Right forelimb (tissue), 1 donor: Measurements from ENCODE around the gene RBM28.

ENCODE experiments used
- DNase-seq: peaks from one replicate; pipeline ENCODE4 v3.0.0-alpha.2; 2018

Gene RBM28

DNA sequence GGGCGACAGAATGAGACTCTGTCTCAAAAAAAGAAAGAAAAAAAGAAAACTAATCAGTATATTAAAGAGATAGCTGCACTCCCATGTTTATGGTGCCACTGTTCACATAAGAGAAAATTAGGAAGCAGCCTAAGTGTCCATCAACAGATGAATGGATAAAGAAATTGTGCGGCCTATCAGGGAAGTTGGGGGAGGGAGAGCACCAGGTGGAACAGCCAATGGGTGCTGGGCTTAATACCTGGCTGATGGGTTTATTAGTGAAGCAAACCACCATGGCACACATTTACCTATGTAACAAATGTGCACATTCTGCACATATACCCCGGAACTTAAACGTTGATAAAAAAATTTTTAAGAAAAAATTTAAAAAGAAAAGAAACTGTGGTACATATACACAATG lies 26.8 kb upstream of the RBM28 start:
- no peak for DNase-seq

DNA sequence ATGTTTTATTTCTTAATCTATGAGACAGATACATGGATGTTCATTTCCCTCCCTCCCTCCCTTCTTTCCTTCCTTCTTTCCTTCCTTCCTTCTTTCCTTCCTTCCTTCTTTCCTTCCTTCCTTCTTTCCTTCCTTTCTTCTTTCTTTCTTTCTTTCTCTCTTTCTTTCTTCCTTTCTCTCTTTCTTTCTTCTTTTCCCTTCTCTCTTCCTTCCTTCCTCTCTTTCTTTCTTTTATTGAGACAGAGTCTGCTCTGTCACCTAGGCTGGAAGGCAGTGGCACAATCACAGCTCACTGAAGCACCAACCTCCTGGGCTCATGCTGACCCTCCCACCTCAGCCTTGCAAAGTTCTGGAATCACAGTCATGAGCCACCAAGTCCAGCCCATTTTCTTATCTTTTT lies 23.3 kb upstream of the RBM28 start:
- no peak for DNase-seq

DNA sequence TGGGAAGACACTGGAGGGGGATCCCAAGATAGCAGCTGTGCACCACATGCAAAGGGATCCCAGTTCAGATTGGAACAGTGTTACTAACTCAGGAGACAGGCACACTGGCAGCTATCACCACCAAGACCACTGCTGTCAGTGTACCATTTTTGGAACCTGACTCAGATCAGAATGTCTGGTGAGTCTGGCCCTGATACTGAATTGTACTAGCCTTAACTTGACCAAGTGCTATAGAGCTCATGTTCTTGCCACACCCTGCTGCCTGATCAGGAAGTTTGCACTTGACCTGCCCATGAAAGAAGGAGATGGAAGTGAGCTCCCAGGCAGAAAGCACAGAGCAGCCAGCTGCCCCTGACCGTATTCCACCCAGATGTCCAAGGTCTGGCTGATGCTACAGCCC lies 22.6 kb upstream of the RBM28 start:
- DNase-seq: no peak

DNA sequence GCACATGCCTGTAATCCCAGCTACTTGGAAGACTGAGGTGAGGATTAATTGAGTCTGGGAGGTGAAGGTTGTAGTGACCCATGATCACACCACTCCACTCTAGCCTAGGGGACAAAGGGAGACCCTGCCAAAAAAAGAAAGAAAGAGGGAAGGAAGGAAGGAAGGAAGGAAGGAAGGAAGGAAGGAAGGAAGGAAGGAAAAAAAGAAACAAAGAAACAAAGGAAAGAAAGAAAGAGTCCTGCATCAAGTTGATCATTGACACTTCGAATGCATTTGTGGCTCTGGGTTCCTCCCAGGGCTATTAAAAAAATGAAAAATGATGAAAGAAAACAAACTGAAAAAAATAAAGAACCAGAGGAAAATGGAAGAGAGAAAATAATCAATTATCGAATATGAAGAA lies 21.7 kb upstream of the RBM28 start:
- no peak for DNase-seq

DNA sequence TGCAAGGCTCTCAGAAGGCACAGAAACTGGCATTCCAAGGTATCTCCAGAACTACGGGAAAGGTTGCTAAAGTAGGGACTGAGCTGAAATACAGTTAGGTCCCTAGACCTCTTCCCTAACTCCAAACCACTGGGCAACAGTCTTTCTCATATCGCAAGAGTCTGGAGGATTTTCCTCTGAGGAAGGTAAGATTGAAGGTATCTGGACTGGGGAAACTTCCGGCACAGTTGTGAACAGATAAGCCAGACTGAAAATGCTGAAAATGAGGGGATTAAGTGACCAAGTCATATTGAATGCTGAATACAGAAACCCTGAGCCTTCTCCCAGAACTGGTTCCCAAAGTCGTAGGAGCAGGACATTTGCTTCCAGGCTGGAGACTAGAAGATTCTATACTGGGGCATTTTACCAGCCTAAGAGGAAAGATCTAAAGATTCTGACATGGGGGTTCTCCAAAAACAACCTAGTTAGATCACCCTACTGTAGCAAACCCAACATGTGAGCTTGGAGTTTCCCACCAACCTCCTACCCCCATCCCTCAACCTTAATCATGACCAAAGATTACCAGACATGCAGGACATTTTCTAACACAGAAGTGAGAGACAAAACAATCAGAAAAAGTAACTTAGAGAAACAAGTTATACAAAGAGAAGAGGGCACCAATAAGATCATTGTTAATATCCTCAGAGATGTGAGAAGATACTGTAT lies 20.6 kb upstream of the RBM28 start:
- DNase-seq: no peak

DNA sequence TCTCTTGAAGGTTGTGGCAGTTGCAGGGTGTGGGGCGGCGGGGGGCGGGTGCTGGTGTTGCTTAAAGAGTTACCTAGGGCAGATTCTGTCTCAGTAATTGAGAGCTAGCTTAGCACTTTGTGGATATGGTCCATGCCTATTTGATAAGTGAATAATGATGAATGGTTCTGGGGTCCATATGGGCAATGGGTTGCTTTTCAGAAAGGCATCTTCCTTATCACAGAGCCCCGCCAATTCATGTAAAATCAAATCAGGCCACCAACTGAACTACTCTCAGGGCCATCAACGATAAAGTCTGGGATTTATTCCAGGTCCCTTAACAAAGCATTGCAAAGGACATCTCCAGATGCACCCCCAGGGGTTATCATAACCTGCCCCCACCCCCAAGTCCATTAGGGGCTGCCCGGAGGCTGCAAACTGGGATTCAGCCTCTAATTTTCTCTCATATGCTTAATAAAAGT lies 19.6 kb upstream of the RBM28 start:
- DNase-seq: no peak

DNA sequence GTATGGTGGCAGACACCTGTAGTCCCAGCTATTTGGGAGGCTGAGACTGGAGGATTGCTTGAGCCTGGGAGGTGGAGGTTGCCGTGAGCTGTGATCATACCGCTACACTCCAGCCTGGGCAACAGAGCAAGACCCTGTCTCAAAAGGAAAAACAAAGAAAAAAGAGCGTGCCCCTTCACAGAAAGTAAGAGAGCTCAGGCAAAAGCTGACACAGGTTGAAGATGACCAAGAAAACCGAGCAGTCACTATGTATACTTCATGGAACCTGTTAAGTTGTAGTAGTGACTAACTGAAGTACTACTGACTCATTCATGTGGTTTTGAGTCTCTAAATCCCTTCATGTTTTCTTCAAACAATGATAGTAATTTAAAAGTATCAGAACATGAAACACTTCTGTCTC lies 19.0 kb upstream of the RBM28 start:
- DNase-seq: no peak

DNA sequence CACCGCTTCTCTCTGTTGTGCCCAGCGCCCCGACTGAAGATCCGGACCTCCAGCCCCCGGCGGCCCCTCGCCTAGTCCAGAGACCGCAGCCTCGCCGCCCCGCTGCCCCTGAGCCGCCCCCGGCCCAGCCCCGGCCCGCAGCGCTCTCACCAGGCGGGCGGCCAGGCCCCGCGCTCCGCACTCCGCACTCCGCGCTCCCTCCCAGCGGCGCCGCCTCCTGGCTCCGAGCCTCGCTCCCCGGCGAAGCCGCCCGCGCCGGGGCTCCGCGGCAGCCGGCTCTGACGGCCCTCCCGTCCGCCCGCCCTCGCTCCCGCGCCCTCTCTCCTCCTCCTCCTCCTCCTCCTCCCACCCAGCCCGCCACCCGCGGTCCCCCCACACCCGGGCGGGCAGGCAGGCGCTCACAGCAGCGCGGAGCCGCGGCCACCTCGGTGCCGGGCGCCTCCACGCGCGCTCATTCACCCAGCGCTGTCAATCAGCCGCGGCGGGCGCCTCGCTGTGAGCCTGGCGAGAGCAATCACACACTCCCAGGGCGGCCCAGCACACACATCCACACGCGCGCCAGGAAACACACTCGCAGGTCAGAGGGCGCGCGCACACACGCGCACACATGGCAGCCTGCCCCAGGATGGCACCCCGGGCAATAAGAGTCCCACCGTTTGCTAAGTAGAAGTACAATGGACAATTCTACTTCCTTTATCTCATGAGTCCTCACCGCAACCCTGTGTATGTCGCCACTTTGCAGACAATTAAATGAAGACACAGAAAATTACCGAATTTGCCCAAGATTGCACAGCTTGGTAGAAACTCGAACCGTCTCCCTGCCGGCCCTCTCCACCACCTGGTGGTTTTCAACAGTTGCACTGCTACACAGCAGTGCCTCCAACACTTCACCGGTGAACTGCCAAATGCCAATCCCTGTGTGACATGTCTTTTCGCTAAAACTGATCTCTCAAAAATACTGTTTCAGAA lies 18.0 kb upstream of the RBM28 start, which contains the start of gene PRRT4:
TSS of gene PRRT4 (minus strand) at position 280 of the 969 bp plus-strand sequence.
- DNase-seq: peak; percentile 62

DNA sequence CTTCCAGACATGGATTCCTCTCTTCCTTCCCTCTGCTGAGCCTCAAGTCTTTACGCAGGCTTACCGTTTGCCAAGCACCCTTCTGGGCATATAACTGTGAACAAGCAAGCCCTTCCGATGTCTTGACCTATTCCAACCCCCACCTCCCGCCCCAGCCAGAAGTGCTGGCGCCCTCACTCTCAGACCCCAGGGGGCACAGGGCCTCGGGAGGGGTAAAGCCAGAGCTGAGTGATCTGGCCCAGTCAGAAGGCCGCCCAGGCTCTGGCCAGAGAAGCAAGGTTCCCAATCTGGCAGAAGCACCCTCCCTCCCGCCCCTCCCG lies 16.6 kb upstream of the RBM28 start:
- DNase-seq: no peak

DNA sequence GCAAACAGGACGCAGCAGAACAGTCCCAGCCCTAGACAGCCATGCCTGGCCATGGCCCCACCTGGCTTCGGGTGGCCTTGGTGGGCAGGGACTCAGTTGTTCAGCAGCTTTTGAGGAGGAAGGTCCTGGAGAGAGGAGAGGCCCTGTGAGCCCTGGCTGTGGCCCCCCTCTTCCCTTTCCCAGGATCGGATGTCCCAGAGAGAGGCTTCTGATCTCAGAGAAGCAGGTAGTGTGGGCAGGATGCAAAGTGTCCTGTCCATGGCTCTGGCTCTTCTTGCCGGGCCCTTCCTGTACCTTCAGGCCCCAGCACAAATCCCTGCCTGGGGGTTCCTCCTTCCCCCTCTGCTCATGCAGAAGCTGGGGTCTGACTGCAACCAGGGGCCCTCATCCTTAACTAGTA lies 16.2 kb upstream of the RBM28 start:
- no peak for DNase-seq

DNA sequence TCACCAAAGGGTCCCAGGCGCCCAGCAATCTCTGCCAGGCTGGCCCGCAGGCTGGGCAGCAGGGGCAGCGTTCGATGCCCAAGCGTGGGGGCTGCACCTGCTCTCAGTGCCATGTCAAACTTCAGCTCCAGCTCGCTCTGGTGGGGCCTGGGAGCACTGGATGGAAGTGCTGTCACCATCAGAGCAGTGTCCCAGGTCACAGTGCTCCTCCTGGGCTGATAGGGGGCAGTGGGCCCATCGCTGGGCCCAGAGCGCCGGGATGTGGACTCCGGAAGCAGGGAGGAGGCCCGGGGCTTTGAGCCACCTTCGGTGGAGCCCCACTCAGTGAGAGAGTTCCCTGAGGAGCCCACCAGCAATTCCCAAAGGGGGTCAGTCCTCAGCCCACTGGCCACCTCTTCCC lies 15.6 kb upstream of the RBM28 start:
- DNase-seq: no peak

DNA sequence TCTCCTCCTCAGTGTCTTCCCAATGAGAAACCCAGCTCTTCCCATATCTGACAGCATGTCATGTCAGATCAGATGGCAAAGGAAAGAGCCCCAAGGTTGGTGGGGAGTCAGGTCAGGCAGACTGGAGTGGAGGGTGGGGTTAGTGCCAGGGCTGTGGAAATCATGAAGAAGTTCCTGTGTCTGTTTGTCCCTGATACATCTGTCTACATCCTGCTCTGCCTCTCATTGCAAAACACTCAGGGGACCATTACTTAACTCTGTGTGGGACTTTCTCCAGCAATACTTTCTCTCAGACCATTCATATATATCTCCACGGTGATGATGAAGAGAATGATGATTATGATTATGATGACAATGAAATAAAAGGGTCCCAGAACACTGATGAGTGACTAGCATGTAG lies 14.5 kb upstream of the RBM28 start:
- DNase-seq: no peak

DNA sequence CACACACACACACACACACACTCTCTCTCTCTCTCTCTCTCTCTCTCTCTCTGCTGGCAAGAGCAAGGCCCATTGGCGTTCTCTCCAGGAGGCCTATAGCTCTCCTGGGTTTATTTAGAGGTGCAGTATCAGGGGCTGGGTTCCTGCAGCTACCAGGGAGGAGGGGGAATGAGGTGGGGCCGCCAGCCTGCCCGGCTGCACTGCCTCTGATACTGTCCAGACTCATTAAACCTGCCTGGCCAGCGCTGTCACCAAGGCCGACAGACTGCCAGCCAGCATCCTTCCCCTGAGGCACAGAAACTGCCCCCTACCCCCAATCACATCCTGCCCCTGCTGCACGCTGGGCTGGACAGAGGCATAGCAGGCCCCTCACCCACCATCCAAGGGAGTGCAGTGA lies 13.5 kb upstream of the RBM28 start:
- no peak for DNase-seq

DNA sequence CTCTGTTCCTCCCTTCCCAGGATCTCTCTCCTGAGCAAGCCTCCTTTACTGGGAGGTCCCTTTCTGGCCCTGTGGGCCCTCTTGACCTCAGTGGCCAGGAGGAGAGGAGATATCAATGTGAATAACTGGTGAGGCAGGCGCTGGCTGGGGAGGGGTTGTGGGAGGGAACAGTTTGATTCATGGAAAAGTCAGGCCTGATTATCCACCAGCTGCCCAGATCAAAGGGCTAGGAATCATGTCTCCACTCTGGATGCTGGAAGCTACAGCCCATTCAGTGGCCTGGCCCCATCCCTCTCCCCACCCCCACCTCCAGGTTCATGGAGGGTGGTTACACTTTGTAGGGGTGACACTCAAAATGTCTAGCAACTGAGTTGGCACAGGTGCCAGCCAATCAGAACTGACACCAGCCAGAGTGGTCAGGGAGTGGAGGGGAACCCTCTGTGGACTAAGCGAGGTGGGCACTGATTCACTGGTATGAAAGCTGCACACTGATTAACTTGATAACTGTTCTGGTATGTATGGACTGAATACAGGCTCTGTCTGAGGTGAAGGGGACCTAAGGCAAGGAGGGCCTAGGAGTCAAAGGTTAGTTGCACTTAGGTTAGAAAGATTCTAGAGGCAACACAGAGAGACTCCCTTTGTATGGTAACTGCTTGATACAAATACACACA lies 13.0 kb upstream of the RBM28 start:
- DNase-seq: no peak

DNA sequence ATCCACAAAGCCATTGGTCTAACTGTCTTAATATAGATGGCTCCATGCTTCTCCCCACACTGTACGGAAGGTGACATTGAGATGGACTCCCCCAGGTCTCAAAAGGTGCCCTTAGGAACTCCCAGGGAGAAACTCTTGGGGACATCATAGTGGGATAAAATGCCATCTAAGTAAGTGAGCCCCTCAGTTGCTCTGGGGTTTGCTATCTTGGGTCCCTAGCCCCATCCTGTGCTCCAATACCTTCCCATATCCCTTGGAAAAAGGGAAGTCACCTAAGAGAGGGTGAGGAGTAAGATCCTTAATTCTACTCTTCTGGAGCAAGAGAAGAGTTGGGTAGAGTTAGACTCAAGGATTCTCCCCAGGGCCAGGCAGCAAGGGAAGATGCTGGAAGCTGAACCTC lies 9.9 kb upstream of the RBM28 start:
- DNase-seq: no peak

DNA sequence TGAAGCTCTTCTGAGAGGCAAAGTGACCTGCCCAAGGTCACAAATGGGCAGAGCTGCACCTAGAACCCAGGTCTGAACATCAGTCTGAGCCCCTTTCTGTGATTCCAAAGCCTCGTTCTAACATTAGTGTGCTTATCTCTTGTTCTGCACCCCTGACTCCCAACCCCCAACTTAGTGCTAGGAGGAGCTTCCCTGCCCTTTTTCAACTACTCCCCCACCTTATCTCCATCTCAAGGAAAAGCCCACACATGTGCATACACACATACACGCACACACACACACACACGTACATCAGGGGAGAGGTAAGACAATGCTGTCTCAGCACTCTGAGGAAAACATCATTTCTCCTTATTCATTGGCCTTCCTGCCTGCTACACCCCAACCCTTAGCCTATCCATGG lies 9.5 kb upstream of the RBM28 start:
- no peak for DNase-seq

DNA sequence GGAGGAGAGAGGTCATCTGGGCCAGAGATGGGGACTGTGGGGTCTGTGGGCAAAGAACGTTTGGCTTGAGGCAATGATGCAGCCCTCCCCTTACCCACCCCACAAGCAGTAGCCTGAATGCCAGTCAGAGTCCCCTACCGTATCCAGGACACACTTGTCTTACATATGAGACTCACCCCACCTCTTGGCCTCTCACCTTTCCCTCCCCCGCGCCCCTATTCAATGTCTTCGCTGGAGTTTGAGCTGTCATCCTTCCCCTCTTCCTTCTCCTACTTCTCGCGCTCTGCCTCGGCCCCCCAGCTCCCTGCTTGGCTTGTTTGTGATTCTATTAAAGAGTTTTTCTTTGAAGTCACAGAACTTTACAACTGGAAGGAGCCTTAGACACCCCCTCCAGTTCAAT lies 8.9 kb upstream of the RBM28 start:
- DNase-seq: no peak

DNA sequence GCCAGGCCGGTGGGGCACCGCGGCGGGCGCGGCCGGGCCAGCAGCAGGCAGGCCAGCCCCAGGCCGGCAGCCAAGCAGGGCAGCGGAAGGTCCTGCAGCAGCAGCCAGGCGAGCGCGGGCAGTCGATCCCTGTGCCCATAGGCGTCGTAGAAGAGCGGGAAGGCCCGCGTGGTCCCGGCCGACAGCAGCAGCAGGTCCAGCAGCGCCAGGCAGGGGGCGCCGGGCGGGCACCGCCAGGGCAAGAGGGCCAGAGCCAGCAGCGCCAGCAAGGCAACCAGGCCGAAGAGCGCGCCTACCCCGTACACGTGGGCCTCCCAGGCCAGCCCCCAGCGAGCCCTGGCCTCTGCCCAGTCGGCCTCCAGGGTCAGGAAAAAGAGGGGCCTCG lies 8.4 kb upstream of the RBM28 start:
- peak; percentile 72 for DNase-seq

DNA sequence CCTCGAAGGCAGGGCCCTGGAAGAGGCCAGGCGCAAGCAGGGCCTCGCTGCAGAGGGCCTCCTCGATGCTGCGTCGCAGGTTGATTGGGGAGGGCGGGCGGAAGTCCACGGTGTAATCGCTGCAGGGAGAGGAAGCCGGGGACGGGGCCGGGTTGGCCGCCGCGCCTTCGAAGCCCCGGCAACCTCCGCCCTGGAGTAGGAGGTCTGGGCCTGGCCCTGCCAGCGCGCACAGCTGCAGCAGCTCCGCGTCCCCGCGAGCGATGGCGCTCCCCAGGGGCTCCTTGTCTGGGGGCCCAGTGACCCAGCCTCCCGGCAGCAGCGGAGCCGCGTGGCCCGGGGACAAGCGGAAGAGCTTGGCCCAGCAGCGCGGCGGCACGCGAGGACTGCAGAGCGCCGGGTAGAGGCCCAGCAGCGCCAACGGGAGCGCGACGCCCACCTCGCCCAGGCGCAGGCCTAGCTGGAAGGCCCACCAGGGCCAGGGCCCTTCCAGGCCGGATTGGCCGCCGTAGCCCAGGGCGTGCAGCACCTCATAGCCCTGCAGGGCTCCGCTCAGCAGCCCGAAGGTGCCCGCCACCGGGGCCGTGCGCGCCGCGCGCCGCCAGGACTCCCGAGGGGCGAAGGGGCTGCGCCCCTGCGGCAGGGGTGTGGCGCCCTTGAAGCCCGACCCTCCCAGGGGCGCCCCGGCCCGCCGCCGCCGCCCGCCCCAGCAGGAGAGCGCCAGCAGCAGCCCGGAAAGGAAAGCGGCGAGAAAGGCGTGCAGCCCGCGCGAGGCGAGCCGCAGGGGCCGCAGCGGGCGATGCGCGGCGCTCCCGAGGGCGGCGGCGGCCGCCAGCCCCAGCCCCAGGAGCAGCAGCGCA lies 7.8 kb upstream of the RBM28 start:
- peak; percentile 55 for DNase-seq

DNA sequence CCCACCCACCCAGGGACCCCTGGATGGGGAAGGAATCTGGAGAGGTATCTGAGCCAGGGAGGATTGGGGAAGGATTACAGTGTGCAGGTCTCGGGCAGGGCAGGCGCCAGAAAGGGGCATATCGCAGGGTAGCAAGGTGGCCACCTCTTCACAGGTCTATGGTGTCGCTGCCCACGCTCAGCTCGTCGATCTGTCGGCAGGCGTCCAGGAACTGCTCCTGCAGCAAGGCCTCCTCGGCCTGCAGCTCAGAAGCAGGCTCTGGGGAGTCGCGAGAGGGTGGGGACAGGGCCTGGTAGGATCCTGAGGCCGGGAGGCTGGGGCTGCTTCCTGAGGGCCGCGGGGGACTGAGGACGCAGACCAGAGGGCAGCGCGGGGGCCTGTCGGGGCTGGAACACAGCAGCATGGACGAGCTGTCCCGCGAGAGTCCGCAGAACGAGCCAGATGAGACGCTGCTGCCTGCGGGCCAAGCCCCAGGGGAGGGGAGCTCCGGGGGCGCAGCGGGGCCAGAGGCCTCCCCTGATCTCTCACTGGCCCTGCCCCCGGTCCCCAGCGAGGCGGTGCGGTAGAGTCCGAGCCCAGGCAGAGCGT lies 7.1 kb upstream of the RBM28 start:
- DNase-seq: no peak

DNA sequence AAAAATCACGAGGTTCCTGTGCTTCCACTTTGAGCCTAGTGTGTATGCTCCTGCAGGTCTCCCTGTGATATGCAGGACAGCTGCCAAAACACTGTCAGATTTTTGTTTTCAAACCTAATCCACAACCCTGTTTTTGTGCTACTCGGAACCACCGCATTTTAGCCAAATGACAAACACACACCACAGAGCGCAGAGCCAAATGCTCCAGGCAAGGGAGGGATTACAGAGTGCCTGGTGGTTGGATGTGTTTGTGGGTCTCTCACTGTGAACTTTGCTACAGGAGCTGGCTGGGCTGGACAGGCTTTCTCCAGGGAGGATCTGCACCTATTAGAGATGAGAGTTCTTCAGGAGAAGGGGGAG lies 5.7 kb upstream of the RBM28 start:
- DNase-seq: no peak

DNA sequence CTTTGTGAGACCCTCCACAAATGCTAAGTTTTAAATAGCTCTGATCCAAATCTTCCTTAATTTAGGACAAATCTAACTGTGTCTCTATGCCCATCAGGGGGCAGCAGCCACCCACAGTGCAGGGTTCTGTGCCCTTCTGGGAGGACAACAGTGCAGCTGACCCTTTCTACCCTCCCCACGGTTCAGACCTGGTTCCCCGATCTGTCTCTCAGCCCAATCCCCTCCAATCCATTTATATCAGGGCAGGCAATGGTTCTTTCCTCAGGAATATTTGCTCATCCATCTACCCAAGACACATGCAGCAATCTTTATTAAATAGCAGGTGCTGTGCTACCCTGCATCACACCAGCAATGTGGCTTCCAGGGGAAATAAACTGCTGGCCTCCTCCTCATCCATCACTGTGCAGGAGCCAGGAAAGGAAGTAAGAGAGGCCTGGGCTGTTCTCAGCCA lies 4.0 kb upstream of the RBM28 start:
- no peak for DNase-seq

DNA sequence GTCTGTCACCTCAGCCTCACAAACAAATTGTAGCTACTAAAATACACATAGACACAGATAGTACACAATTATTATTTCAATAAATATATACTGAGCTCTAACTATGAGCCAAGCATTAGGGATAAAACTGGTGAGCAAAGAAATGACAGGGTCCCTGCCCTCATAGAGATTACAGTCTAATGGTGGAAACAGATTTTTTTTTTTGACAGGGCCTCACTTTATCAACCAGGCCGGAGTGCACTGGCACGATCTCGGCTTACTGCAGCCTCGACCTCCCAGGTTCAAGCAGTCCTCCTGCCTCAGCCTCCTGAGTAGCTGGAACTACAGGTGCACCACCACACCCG lies 695 bp upstream of the RBM28 start:
- no peak for DNase-seq
